Measurements from ENCODE around the gene HERC5.

The HERC5 gene

GRCh38 chr4:88514557-88515511 is 57.9 kb downstream of the HERC5 start:
- H3K9ac ChIP-seq (ENCODE audit: low read length in 5 of 5), result no peak overlapping the region
- H3K36me3 ChIP-seq (ENCODE audit: control insufficient read depth in 5 of 5, insufficient read depth in 5 of 5, low read length in 5 of 5), result peaks cover 0 to 5% (median 0%) of the 10 kb centered on the region in 5 donors
- H3K4me3 ChIP-seq (ENCODE audit: low read depth in 1 of 5, low read length in 5 of 5), result no peak overlapping the region
- no peak overlapping the region for H3K27ac ChIP-seq (ENCODE audit: low read depth, low read length)
- H3K27me3 ChIP-seq (ENCODE audit: control insufficient read depth in 5 of 5, insufficient read depth in 4 of 5, low read length in 5 of 5), result no peaks in the 10 kb centered on the region
- no peaks in the 10 kb centered on the region for H3K9me3 ChIP-seq (ENCODE audit: control insufficient read depth in 5 of 5, low read length in 5 of 5)
- no peaks in the 10 kb centered on the region for H3K4me1 ChIP-seq (ENCODE audit: control insufficient read depth in 5 of 5, insufficient read depth in 5 of 5, low read length in 5 of 5)

- Histone ChIP-seq H3K4me1 (ENCODE audit: control insufficient read depth in 5 of 5, insufficient read depth in 5 of 5, low read length in 5 of 5) (peaks cover 0 to 3% (median 0%) of the 10 kb centered on the region in 5 donors), H3K4me3 (ENCODE audit: low read depth in 1 of 5, low read length in 5 of 5) (no peak overlapping the region), H3K36me3 (ENCODE audit: control insufficient read depth in 5 of 5, insufficient read depth in 5 of 5, low read length in 5 of 5) (peaks cover 4 to 21% (median 11%) of the 10 kb centered on the region in 5 donors), H3K9me3 (ENCODE audit: control insufficient read depth in 5 of 5, low read length in 5 of 5) (no peaks in the 10 kb centered on the region), H3K27me3 (ENCODE audit: control insufficient read depth in 5 of 5, insufficient read depth in 4 of 5, low read length in 5 of 5) (no peaks in the 10 kb centered on the region), H3K27ac (ENCODE audit: low read depth, low read length) (no peak overlapping the region), H3K9ac (ENCODE audit: low read length in 5 of 5) (no peak overlapping the region)
Measured at GRCh38 chr4:88516746-88517145, 59.8 kb downstream of the HERC5 start.

- Histone ChIP-seq H3K27me3 (ENCODE audit: control insufficient read depth in 5 of 5, insufficient read depth in 4 of 5, low read length in 5 of 5) (no peaks in the 10 kb centered on the region), H3K4me1 (ENCODE audit: control insufficient read depth in 5 of 5, insufficient read depth in 5 of 5, low read length in 5 of 5) (peaks cover 0 to 14% (median 7%) of the 10 kb centered on the region in 5 donors), H3K36me3 (ENCODE audit: control insufficient read depth in 5 of 5, insufficient read depth in 5 of 5, low read length in 5 of 5) (peaks cover 4 to 21% (median 11%) of the 10 kb centered on the region in 5 donors), H3K9ac (ENCODE audit: low read length in 5 of 5) (no peak overlapping the region), H3K9me3 (ENCODE audit: control insufficient read depth in 5 of 5, low read length in 5 of 5) (no peaks in the 10 kb centered on the region), H3K4me3 (ENCODE audit: low read depth in 1 of 5, low read length in 5 of 5) (no peak overlapping the region), H3K27ac (ENCODE audit: low read depth, low read length) (no peak overlapping the region)
Measured at GRCh38 chr4:88517825-88518224, 60.9 kb downstream of the HERC5 start.

GRCh38 chr4:88518911-88519310 is 62.0 kb downstream of the HERC5 start:
- Histone ChIP-seq H3K27me3 (ENCODE audit: control insufficient read depth in 5 of 5, insufficient read depth in 4 of 5, low read length in 5 of 5) (no peaks in the 10 kb centered on the region), H3K9me3 (ENCODE audit: control insufficient read depth in 5 of 5, low read length in 5 of 5) (no peaks in the 10 kb centered on the region), H3K4me3 (ENCODE audit: low read depth in 1 of 5, low read length in 5 of 5) (no peak overlapping the region), H3K27ac (ENCODE audit: low read depth, low read length) (no peak overlapping the region), H3K4me1 (ENCODE audit: control insufficient read depth in 5 of 5, insufficient read depth in 5 of 5, low read length in 5 of 5) (peaks cover 3 to 17% (median 8%) of the 10 kb centered on the region in 5 donors), H3K36me3 (ENCODE audit: control insufficient read depth in 5 of 5, insufficient read depth in 5 of 5, low read length in 5 of 5) (peaks cover 4 to 21% (median 11%) of the 10 kb centered on the region in 5 donors), H3K9ac (ENCODE audit: low read length in 5 of 5) (peak overlapping the region in 2 of 5 donors; percentile 35 to 45)

GRCh38 chr4:88522702-88523324 is 65.9 kb downstream of the HERC5 start:
- Histone ChIP-seq H3K9ac (ENCODE audit: low read length in 5 of 5) (peak overlapping the region; percentile 93 to 99 (median 98)), H3K9me3 (ENCODE audit: control insufficient read depth in 5 of 5, low read length in 5 of 5) (no peaks in the 10 kb centered on the region), H3K4me3 (ENCODE audit: low read depth in 1 of 5, low read length in 5 of 5) (peak overlapping the region; percentile 71 to 96 (median 90)), H3K36me3 (ENCODE audit: control insufficient read depth in 5 of 5, insufficient read depth in 5 of 5, low read length in 5 of 5) (peaks cover 4 to 21% (median 11%) of the 10 kb centered on the region in 5 donors), H3K4me1 (ENCODE audit: control insufficient read depth in 5 of 5, insufficient read depth in 5 of 5, low read length in 5 of 5) (peaks cover 4 to 26% (median 13%) of the 10 kb centered on the region in 5 donors), H3K27me3 (ENCODE audit: control insufficient read depth in 5 of 5, insufficient read depth in 4 of 5, low read length in 5 of 5) (no peaks in the 10 kb centered on the region), H3K27ac (ENCODE audit: low read depth, low read length) (peak overlapping the region; percentile 93)

GRCh38 chr4:88523325-88524129 is 66.6 kb downstream of the HERC5 start, which contains the start of gene PYURF:
Gene PYURF (minus strand): TSS chr4:88523776. CDS start chr4:88523700, 76 bp downstream.
- peak within 1 kb of the TSS; percentile 93 to 99 (median 98) for H3K9ac ChIP-seq (ENCODE audit: low read length in 5 of 5)
- H3K9me3 ChIP-seq (ENCODE audit: control insufficient read depth in 5 of 5, low read length in 5 of 5), result no peaks in the 10 kb centered on the region
- H3K4me1 ChIP-seq (ENCODE audit: control insufficient read depth in 5 of 5, insufficient read depth in 5 of 5, low read length in 5 of 5), result peaks cover 4 to 26% (median 13%) of the 10 kb centered on the region in 5 donors
- H3K27ac ChIP-seq (ENCODE audit: low read depth, low read length), result peak within 1 kb of the TSS; percentile 93
- peaks cover 4 to 21% (median 11%) of the 10 kb centered on the region in 5 donors for H3K36me3 ChIP-seq (ENCODE audit: control insufficient read depth in 5 of 5, insufficient read depth in 5 of 5, low read length in 5 of 5)
- H3K4me3 ChIP-seq (ENCODE audit: low read depth in 1 of 5, low read length in 5 of 5), result peak within 1 kb of the TSS; percentile 83 to 96 (median 90)
- no peaks in the 10 kb centered on the region for H3K27me3 ChIP-seq (ENCODE audit: control insufficient read depth in 5 of 5, insufficient read depth in 4 of 5, low read length in 5 of 5)

GRCh38 chr4:88524171-88524570 is 67.3 kb downstream of the HERC5 start:
- H3K9me3 ChIP-seq (ENCODE audit: control insufficient read depth in 5 of 5, low read length in 5 of 5), result no peaks in the 10 kb centered on the region
- peaks cover 4 to 20% (median 11%) of the 10 kb centered on the region in 5 donors for H3K36me3 ChIP-seq (ENCODE audit: control insufficient read depth in 5 of 5, insufficient read depth in 5 of 5, low read length in 5 of 5)
- peaks cover 4 to 26% (median 13%) of the 10 kb centered on the region in 5 donors for H3K4me1 ChIP-seq (ENCODE audit: control insufficient read depth in 5 of 5, insufficient read depth in 5 of 5, low read length in 5 of 5)
- H3K9ac ChIP-seq (ENCODE audit: low read length in 5 of 5), result peak overlapping the region; percentile 93 to 99 (median 98)
- peak overlapping the region; percentile 83 to 96 (median 90) for H3K4me3 ChIP-seq (ENCODE audit: low read depth in 1 of 5, low read length in 5 of 5)
- H3K27me3 ChIP-seq (ENCODE audit: control insufficient read depth in 5 of 5, insufficient read depth in 4 of 5, low read length in 5 of 5), result no peaks in the 10 kb centered on the region
- H3K27ac ChIP-seq (ENCODE audit: low read depth, low read length), result peak overlapping the region; percentile 93

- Histone ChIP-seq H3K9me3 (ENCODE audit: control insufficient read depth in 5 of 5, low read length in 5 of 5) (no peaks in the 10 kb centered on the region), H3K36me3 (ENCODE audit: control insufficient read depth in 5 of 5, insufficient read depth in 5 of 5, low read length in 5 of 5) (peaks cover 3 to 4% (median 3%) of the 10 kb centered on the region in 5 donors), H3K9ac (ENCODE audit: low read length in 5 of 5) (no peak overlapping the region), H3K27ac (ENCODE audit: low read depth, low read length) (no peak overlapping the region), H3K27me3 (ENCODE audit: control insufficient read depth in 5 of 5, insufficient read depth in 4 of 5, low read length in 5 of 5) (no peaks in the 10 kb centered on the region), H3K4me1 (ENCODE audit: control insufficient read depth in 5 of 5, insufficient read depth in 5 of 5, low read length in 5 of 5) (peaks cover 4 to 26% (median 13%) of the 10 kb centered on the region in 5 donors), H3K4me3 (ENCODE audit: low read depth in 1 of 5, low read length in 5 of 5) (no peak overlapping the region)
Measured at GRCh38 chr4:88526221-88526815, 69.4 kb downstream of the HERC5 start.

- H3K27ac ChIP-seq (ENCODE audit: low read depth, low read length), result no peak overlapping the region
- H3K4me1 ChIP-seq (ENCODE audit: control insufficient read depth in 5 of 5, insufficient read depth in 5 of 5, low read length in 5 of 5), result peaks cover 4 to 13% (median 7%) of the 10 kb centered on the region in 5 donors
- no peak overlapping the region for H3K4me3 ChIP-seq (ENCODE audit: low read depth in 1 of 5, low read length in 5 of 5)
- no peak overlapping the region for H3K9ac ChIP-seq (ENCODE audit: low read length in 5 of 5)
- H3K27me3 ChIP-seq (ENCODE audit: control insufficient read depth in 5 of 5, insufficient read depth in 4 of 5, low read length in 5 of 5), result no peaks in the 10 kb centered on the region
- H3K36me3 ChIP-seq (ENCODE audit: control insufficient read depth in 5 of 5, insufficient read depth in 5 of 5, low read length in 5 of 5), result no peaks in the 10 kb centered on the region
- no peaks in the 10 kb centered on the region for H3K9me3 ChIP-seq (ENCODE audit: control insufficient read depth in 5 of 5, low read length in 5 of 5)
Measured at GRCh38 chr4:88527787-88528186, 70.9 kb downstream of the HERC5 start.

Measured in subcutaneous abdominal adipose tissue (tissue), 5 donors.